Midbrain (tissue), 1 donor: Measurements from ENCODE around the gene SBF1.

Experiments used
- DNase-seq: peaks from one replicate; lab custom pipeline; 2025; lab: John Stamatoyannopoulos, UW

Gene SBF1

GRCh38 chr22:50486561-50487289 lies 11.9 kb upstream of the SBF1 start, which contains the start of gene MIOX:
Gene MIOX (plus strand): TSS chr22:50486859. CDS start chr22:50486898, 39 bp downstream.
- DNase-seq = no peak

GRCh38 chr22:50485221-50486131 lies 10.6 kb upstream of the SBF1 start:
- DNase-seq = no peak

GRCh38 chr22:50483977-50484853 lies 9.4 kb upstream of the SBF1 start:
- no peak for DNase-seq

- no peak for DNase-seq
These were observed 8.7 kb upstream of the SBF1 start for GRCh38 chr22:50483556-50483955.

- no peak for DNase-seq
These were observed 8.3 kb upstream of the SBF1 start for GRCh38 chr22:50483106-50483505.

GRCh38 chr22:50482107-50483074 lies 7.6 kb upstream of the SBF1 start:
- DNase-seq = no peak

- DNase-seq = no peak
These were observed 6.7 kb upstream of the SBF1 start, which contains the start of gene ADM2 for GRCh38 chr22:50481440-50482106. Gene ADM2 (plus strand): TSS chr22:50481543. CDS start chr22:50481848, 305 bp downstream.

- no peak for DNase-seq
These were observed 6.2 kb upstream of the SBF1 start for GRCh38 chr22:50481045-50481439.

GRCh38 chr22:50479721-50480120 lies 4.9 kb upstream of the SBF1 start:
- no peak for DNase-seq

GRCh38 chr22:50477923-50478322 lies 3.1 kb upstream of the SBF1 start:
- no peak for DNase-seq

- DNase-seq = no peak
These were observed 2.0 kb upstream of the SBF1 start for GRCh38 chr22:50476868-50477267.

- no peak for DNase-seq
These were observed 792 bp upstream of the SBF1 start for GRCh38 chr22:50475652-50476002.

GRCh38 chr22:50473855-50474671 lies 772 bp downstream of the SBF1 start:
- no peak for DNase-seq

GRCh38 chr22:50473088-50473487 lies 1.7 kb downstream of the SBF1 start:
- DNase-seq = no peak

- DNase-seq = no peak
These were observed 2.9 kb downstream of the SBF1 start for GRCh38 chr22:50471962-50472361.

- DNase-seq = peak; percentile 60
These were observed 3.5 kb downstream of the SBF1 start for GRCh38 chr22:50471197-50471847.

GRCh38 chr22:50470491-50470890 lies 4.3 kb downstream of the SBF1 start:
- DNase-seq = no peak

GRCh38 chr22:50469377-50470305 lies 5.2 kb downstream of the SBF1 start:
- DNase-seq = no peak
